NCI-H345 (cell line): ENCODE results near the gene BEND3.
"Not testable (repeated sequence)": the region's sequence is repeated elsewhere in the genome, so short reads cannot be mapped to it uniquely, and the experiment has no call there.

Experiments
- DNase-seq: peaks from one replicate; lab custom pipeline; 2025; lab: John Stamatoyannopoulos, UW

BEND3 gene

GRCh38 chr6:107033126-107033525 lies 82.2 kb downstream of the BEND3 start:
- no peak for DNase-seq

- no peak for DNase-seq
Observed at GRCh38 chr6:107032051-107032450, 83.3 kb downstream of the BEND3 start.

- DNase-seq, result no peak
Observed at GRCh38 chr6:107030151-107030550, 85.2 kb downstream of the BEND3 start.

GRCh38 chr6:107026965-107027364 lies 88.3 kb downstream of the BEND3 start:
- no peak for DNase-seq

GRCh38 chr6:107021446-107022185 lies 93.7 kb downstream of the BEND3 start:
- no peak for DNase-seq

- no peak for DNase-seq
Observed at GRCh38 chr6:107020239-107020638, 95.1 kb downstream of the BEND3 start.

GRCh38 chr6:107019628-107020027 lies 95.7 kb downstream of the BEND3 start:
- DNase-seq, result not testable (repeated sequence)

- DNase-seq, result no peak
Observed at GRCh38 chr6:107019047-107019446, 96.3 kb downstream of the BEND3 start.
